NCI-H128 (cell line): Measurements from ENCODE around the gene GGT1.
"Not testable (repeated sequence)": the region's sequence is repeated elsewhere in the genome, so short reads cannot be mapped to it uniquely, and the experiment has no call there.

Experiments used
- DNase-seq: peaks from one replicate; lab custom pipeline; 2025; ENCODE audit not compliant: unreplicated experiment; lab: John Stamatoyannopoulos, UW

The GGT1 gene

GRCh38 chr22:24602847-24603769 is at the start of gene GGT1:
Gene GGT1, plus strand, starts transcription at chr22:24603193. Its CDS starts 7,889 bp downstream, at chr22:24611082.
- DNase-seq = not testable (repeated sequence)

GRCh38 chr22:24553597-24554312 is 49.2 kb upstream of the GGT1 start:
- DNase-seq = no peak

- DNase-seq = no peak
Observed at GRCh38 chr22:24554313-24555164, 48.5 kb upstream of the GGT1 start, which contains the start of gene GUCD1. Gene GUCD1, minus strand, starts transcription at chr22:24555138. Its CDS starts 147 bp downstream, at chr22:24554991.

GRCh38 chr22:24555165-24556039 is 47.6 kb upstream of the GGT1 start, which contains the start of gene SNRPD3:
Gene SNRPD3, plus strand, starts transcription at chr22:24555999. Its CDS starts 1,676 bp downstream, at chr22:24557675.
- DNase-seq = peak; percentile 89

- DNase-seq = no peak
Observed at GRCh38 chr22:24559471-24559870, 43.5 kb upstream of the GGT1 start.

GRCh38 chr22:24563246-24563645 is 39.7 kb upstream of the GGT1 start:
- no peak for DNase-seq

- DNase-seq = no peak
Observed at GRCh38 chr22:24564376-24565058, 38.5 kb upstream of the GGT1 start.

GRCh38 chr22:24565077-24565476 is 37.9 kb upstream of the GGT1 start:
- DNase-seq = no peak

- DNase-seq = no peak
Observed at GRCh38 chr22:24566899-24567511, 36.0 kb upstream of the GGT1 start.

- DNase-seq = no peak
Observed at GRCh38 chr22:24567668-24568067, 35.3 kb upstream of the GGT1 start.

- no peak for DNase-seq
Observed at GRCh38 chr22:24571266-24571665, 31.7 kb upstream of the GGT1 start.

- DNase-seq = no peak
Observed at GRCh38 chr22:24576778-24577177, 26.2 kb upstream of the GGT1 start.

- no peak for DNase-seq
Observed at GRCh38 chr22:24578355-24579257, 24.4 kb upstream of the GGT1 start.

GRCh38 chr22:24579258-24579601 is 23.8 kb upstream of the GGT1 start:
- no peak for DNase-seq

GRCh38 chr22:24580276-24580675 is 22.7 kb upstream of the GGT1 start:
- DNase-seq = no peak

- DNase-seq = no peak
Observed at GRCh38 chr22:24582056-24582814, 20.8 kb upstream of the GGT1 start.
